ENCODE results near the gene KDM5D. TPM values are rescaled to one million over a fixed set of nuclear protein-coding genes. Genes with fewer than 3 reads are reported as not detected.

Gene KDM5D
- 0.14 and 19.6 TPM in 2 replicates for total RNA-seq

GRCh38 chrY:19744381-19745378, at the start of gene KDM5D:
TSS of gene KDM5D (minus strand) at chrY:19744726. CDS start at chrY:19744534, 192 bp downstream.

Measured in smooth muscle cell of bladder (primary cell).